Nephron (organoid): ENCODE results near the gene PLOD3.
A peak's percentile ranks its signal among the peaks of the same experiment; 100 is the strongest.

ENCODE experiments used
- H3K27ac Mint-ChIP-seq, 3 experiments: 2 replicates each; pipeline ENCODE4 v1.8.0; 2020; ENCODE audit warnings: mixed read lengths in 3 of 3, mild to moderate bottlenecking in 2 of 3, moderate library complexity in 1 of 3
- H3K27me3 Mint-ChIP-seq: 2 replicates; pipeline ENCODE4 v1.8.0; 2021; ENCODE audit warnings: low read depth, mild to moderate bottlenecking, moderate library complexity, mixed read lengths
- H3K36me3 Mint-ChIP-seq: 2 replicates; pipeline ENCODE4 v1.8.0; 2020; ENCODE audit warnings: low read depth, mixed read lengths
- H3K4me1 Mint-ChIP-seq: 2 replicates; pipeline ENCODE4 v1.8.0; 2020; ENCODE audit warnings: mixed read lengths
- H3K4me3 Mint-ChIP-seq, 3 experiments: 2 replicates each; pipeline ENCODE4 v1.8.0; 2020; ENCODE audit warnings: mild to moderate bottlenecking in 3 of 3, mixed read lengths in 3 of 3, moderate library complexity in 2 of 3
- H3K9me3 Mint-ChIP-seq: 2 replicates; pipeline ENCODE4 v1.8.0; 2020; ENCODE audit warnings: mixed read lengths
- TF ChIP-seq, protein P1 (sequence below), 3 experiments: fragments of 200-600 bp; sonication (generic); IDR thresholded peaks; one replicate each; pipeline ENCODE4 v1.5.0; 2021; ENCODE audit warnings: antibody characterized with exemption in 3 of 3; ENCODE audit not compliant: unreplicated experiment in 3 of 3

PLOD3 gene

GRCh38 chr7:101218236-101219125 lies 1.1 kb upstream of the PLOD3 start:
- Mint-ChIP-seq H3K27ac (peak overlapping the region; percentile 72 to 93 (median 91)), H3K9me3 (no peaks in the 10 kb centered on the region), H3K4me1 (peaks cover 31% of the 10 kb centered on the region), H3K4me3 (peak overlapping the region; percentile 95 to 97 (median 95)), H3K36me3 (peaks cover 35% of the 10 kb centered on the region), H3K27me3 (no peaks in the 10 kb centered on the region)
- TF ChIP-seq, protein P1, sequence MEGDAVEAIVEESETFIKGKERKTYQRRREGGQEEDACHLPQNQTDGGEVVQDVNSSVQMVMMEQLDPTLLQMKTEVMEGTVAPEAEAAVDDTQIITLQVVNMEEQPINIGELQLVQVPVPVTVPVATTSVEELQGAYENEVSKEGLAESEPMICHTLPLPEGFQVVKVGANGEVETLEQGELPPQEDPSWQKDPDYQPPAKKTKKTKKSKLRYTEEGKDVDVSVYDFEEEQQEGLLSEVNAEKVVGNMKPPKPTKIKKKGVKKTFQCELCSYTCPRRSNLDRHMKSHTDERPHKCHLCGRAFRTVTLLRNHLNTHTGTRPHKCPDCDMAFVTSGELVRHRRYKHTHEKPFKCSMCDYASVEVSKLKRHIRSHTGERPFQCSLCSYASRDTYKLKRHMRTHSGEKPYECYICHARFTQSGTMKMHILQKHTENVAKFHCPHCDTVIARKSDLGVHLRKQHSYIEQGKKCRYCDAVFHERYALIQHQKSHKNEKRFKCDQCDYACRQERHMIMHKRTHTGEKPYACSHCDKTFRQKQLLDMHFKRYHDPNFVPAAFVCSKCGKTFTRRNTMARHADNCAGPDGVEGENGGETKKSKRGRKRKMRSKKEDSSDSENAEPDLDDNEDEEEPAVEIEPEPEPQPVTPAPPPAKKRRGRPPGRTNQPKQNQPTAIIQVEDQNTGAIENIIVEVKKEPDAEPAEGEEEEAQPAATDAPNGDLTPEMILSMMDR (IDR thresholded peaks at IDR 0.05; ENCODE audit: unreplicated experiment in 3 of 3), result no peak

GRCh38 chr7:101216860-101217387 lies 457 bp downstream of the PLOD3 start:
- peaks cover 31% of the 10 kb centered on the region for H3K4me1 Mint-ChIP-seq
- peak overlapping the region; percentile 95 to 97 (median 95) for H3K4me3 Mint-ChIP-seq
- H3K36me3 Mint-ChIP-seq, result peaks cover 22% of the 10 kb centered on the region
- H3K27ac Mint-ChIP-seq, result peak overlapping the region in 1 of 3 experiments; percentile 91
- no peaks in the 10 kb centered on the region for H3K9me3 Mint-ChIP-seq
- H3K27me3 Mint-ChIP-seq, result no peaks in the 10 kb centered on the region
- TF ChIP-seq, protein P1 (IDR thresholded peaks at IDR 0.05; ENCODE audit: unreplicated experiment in 3 of 3), result no peak

GRCh38 chr7:101216001-101216859 lies 1.2 kb downstream of the PLOD3 start:
- H3K27ac Mint-ChIP-seq, result peak overlapping the region in 1 of 3 experiments; percentile 70

DNA sequence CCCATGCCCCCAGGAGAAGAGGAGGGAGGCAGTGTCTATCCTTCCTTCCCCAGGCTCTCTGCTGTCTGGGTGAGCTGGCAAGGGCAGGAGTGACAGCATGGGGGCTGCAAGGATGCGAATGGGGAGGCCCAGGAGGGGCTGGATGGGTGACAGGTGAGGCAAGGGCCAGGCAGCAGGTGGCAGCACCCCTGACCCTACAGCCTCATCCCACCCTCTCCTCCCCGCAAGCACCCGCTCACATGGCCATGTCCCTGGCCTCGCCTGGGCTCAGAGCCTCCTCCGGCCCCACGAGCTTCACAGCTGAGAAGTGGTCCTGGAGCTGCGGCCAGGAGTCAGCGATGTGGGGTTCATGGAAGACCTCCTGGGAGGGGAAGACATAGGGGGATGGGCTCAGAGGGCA lies 5.4 kb downstream of the PLOD3 start:
- Mint-ChIP-seq H3K27ac (no peak overlapping the region), H3K9me3 (no peaks in the 10 kb centered on the region), H3K27me3 (peaks cover 4% of the 10 kb centered on the region), H3K36me3 (peaks cover 30% of the 10 kb centered on the region), H3K4me1 (peaks cover 9% of the 10 kb centered on the region), H3K4me3 (no peak overlapping the region)
- TF ChIP-seq, protein P1 (IDR thresholded peaks at IDR 0.05; ENCODE audit: unreplicated experiment in 3 of 3), result no peak

More at GRCh38 chr7:101216001-101216859, 1.2 kb downstream of the PLOD3 start:
- Mint-ChIP-seq H3K9me3 (no peaks in the 10 kb centered on the region), H3K4me1 (peaks cover 31% of the 10 kb centered on the region), H3K27me3 (no peaks in the 10 kb centered on the region), H3K36me3 (peaks cover 15% of the 10 kb centered on the region), H3K4me3 (peak overlapping the region; percentile 87 to 95 (median 88))
- TF ChIP-seq, protein P1 (IDR thresholded peaks at IDR 0.05; ENCODE audit: unreplicated experiment in 3 of 3), result no peak

DNA sequence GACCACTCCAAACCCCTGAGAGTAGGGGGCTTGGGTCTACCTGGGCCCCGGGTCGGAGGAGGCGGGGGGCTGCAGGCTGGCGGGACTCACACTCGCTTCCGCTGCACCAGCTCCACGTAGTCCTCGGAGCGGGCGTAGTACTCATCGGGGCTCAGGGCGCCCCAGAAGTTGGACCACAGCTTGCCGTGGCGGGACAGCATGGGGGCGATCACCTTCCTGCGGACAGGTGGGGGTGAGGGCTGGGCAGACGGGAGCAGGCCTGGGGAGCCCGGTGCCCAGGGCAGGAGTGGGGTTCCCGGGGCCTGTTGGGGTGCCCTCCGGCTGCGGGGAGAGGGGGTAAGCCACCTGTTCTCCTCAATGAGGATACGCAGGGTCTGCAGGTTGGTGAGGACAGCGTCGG lies 5.9 kb downstream of the PLOD3 start:
- H3K36me3 Mint-ChIP-seq, result peaks cover 26% of the 10 kb centered on the region
- TF ChIP-seq, protein P1 (IDR thresholded peaks at IDR 0.05; ENCODE audit: unreplicated experiment in 3 of 3), result no peak
- H3K27ac Mint-ChIP-seq, result no peak overlapping the region
- peaks cover 4% of the 10 kb centered on the region for H3K27me3 Mint-ChIP-seq
- peaks cover 5% of the 10 kb centered on the region for H3K4me1 Mint-ChIP-seq
- H3K9me3 Mint-ChIP-seq, result no peaks in the 10 kb centered on the region
- no peak overlapping the region for H3K4me3 Mint-ChIP-seq
